GM12878 (cell line): ENCODE data around the gene MCC. TPM values are rescaled to one million over a fixed set of nuclear protein-coding genes. Genes with fewer than 3 reads are reported as not detected.

Source experiments
- BMI1 ChIP-seq: fragments of 450-650 bp; IDR thresholded peaks from 2 replicates; pipeline ENCODE4 v1.6.1; 2016; ENCODE audit warnings: mild to moderate bottlenecking, moderate library complexity, borderline replicate concordance
- HDAC6 ChIP-seq: fragments of 200-600 bp; sonication (generic); IDR thresholded peaks from one replicate; pipeline ENCODE4 v1.8.0; 2017; ENCODE audit warnings: antibody characterized with exemption; ENCODE audit not compliant: unreplicated experiment
- IKZF2 ChIP-seq, 2 experiments: fragments of 450-650 bp; IDR thresholded peaks; 2 replicates each; pipeline ENCODE4 v1.6.1; 2017; ENCODE audit warnings: mild to moderate bottlenecking in 2 of 2, moderate library complexity in 2 of 2
- IRF4 ChIP-seq: IDR thresholded peaks from 2 replicates; pipeline ENCODE4 v1.6.1; 2011; ENCODE audit warnings: low read depth, low read length
- PAX8 ChIP-seq: fragments of 450-650 bp; IDR thresholded peaks from 2 replicates; pipeline ENCODE4 v1.6.1; 2017; ENCODE audit warnings: mild to moderate bottlenecking, moderate library complexity
- SIX5 ChIP-seq: IDR thresholded peaks from 2 replicates; pipeline ENCODE4 v1.6.1; 2011; ENCODE audit warnings: mild to moderate bottlenecking, low read depth, low read length, moderate library complexity; ENCODE audit not compliant: severe bottlenecking
- SMARCA5 ChIP-seq: fragments of 450-650 bp; IDR thresholded peaks from 2 replicates; pipeline ENCODE4 v1.6.1; 2017; ENCODE audit warnings: mild to moderate bottlenecking
- SREBF2 ChIP-seq: IDR thresholded peaks from 2 replicates; pipeline ENCODE4 v1.6.1; 2012; ENCODE audit warnings: mild to moderate bottlenecking, low read length
- SUPT20H ChIP-seq: IDR thresholded peaks from 2 replicates; pipeline ENCODE4 v1.6.1; 2011; ENCODE audit warnings: low read depth, mild to moderate bottlenecking, low read length, moderate library complexity, borderline replicate concordance; ENCODE audit not compliant: control insufficient read depth
- ZNF207 ChIP-seq: fragments of 450-650 bp; IDR thresholded peaks from 2 replicates; pipeline ENCODE4 v1.6.1; 2014; ENCODE audit warnings: antibody characterized with exemption, mild to moderate bottlenecking, borderline replicate concordance
- ZNF622 ChIP-seq: fragments of 450-650 bp; IDR thresholded peaks from 2 replicates; pipeline ENCODE4 v1.6.1; 2017; ENCODE audit warnings: mild to moderate bottlenecking, inconsistent platforms
- polyA plus RNA-seq, 11 experiments: library from polyadenylated mRNA; depleted of rRNA in 4 of 11; unstranded in 6 of 11; stranded (reverse) in 5 of 11; fragments of >200 nt; fragmentation: Nextera tagmentation in 4 of 11; fragmentation: Illumina TruSeq in 1 of 11; extraction: Ambion mirVana in 4 of 11; extraction: Trizol in 1 of 11; gene quantifications; 1 replicate in 1 of 11; 2 replicates in 10 of 11; pipeline versions ENCODE4 v1.2.1 to v1.2.3, GENCODE V29; 2011 to 2016; ENCODE audit warnings: inconsistent platforms in 2 of 11, missing spikeins in 2 of 11, low read depth in 1 of 11
- total RNA-seq, 4 experiments: library from RNA; depleted of rRNA in 3 of 4; stranded (reverse); fragments of >200 nt in 3 of 4; fragmentation: Illumina TruSeq in 1 of 4; extraction: Trizol in 1 of 4; gene quantifications; 2 replicates each; pipeline versions ENCODE4 v1.2.1 to v1.2.3, GENCODE V29; 2013 to 2021
- TF ChIP-seq, protein P1 (sequence below): fragments of 450-650 bp; IDR thresholded peaks from 2 replicates; pipeline ENCODE4 v1.6.1; 2018; ENCODE audit warnings: mild to moderate bottlenecking, low read depth, moderate library complexity; ENCODE audit not compliant: partially characterized antibody
- TF ChIP-seq, protein P2 (sequence below): fragments of 450-650 bp; conservative IDR thresholded peaks from 2 replicates; pipeline ENCODE4 v1.6.1; 2017; ENCODE audit warnings: mild to moderate bottlenecking, moderate library complexity
- TF ChIP-seq, protein P3 (sequence below): IDR thresholded peaks from 2 replicates; pipeline ENCODE4 v1.6.1; 2011; ENCODE audit warnings: borderline replicate concordance, low read depth, mild to moderate bottlenecking, moderate library complexity, mixed read lengths, low read length; ENCODE audit not compliant: insufficient read depth; ENCODE audit errors: extremely low read length
- TF ChIP-seq, protein P4 (sequence below): fragments of 450-650 bp; IDR thresholded peaks from 2 replicates; pipeline ENCODE4 v1.6.1; 2017; ENCODE audit warnings: borderline replicate concordance
- TF ChIP-seq, protein P5 (sequence below): fragments of 450-650 bp; formaldehyde crosslinking; IDR thresholded peaks from 2 replicates; pipeline ENCODE4 v1.4.0; 2022; ENCODE audit warnings: mild to moderate bottlenecking, moderate library complexity

The MCC gene
- total and polyA plus RNA-seq, 10 of the 15 experiments (the other 5 are each of a cell fraction or from before 2014, with no cell fraction given) = 0.03 to 0.86 (median 0.16) TPM

DNA sequence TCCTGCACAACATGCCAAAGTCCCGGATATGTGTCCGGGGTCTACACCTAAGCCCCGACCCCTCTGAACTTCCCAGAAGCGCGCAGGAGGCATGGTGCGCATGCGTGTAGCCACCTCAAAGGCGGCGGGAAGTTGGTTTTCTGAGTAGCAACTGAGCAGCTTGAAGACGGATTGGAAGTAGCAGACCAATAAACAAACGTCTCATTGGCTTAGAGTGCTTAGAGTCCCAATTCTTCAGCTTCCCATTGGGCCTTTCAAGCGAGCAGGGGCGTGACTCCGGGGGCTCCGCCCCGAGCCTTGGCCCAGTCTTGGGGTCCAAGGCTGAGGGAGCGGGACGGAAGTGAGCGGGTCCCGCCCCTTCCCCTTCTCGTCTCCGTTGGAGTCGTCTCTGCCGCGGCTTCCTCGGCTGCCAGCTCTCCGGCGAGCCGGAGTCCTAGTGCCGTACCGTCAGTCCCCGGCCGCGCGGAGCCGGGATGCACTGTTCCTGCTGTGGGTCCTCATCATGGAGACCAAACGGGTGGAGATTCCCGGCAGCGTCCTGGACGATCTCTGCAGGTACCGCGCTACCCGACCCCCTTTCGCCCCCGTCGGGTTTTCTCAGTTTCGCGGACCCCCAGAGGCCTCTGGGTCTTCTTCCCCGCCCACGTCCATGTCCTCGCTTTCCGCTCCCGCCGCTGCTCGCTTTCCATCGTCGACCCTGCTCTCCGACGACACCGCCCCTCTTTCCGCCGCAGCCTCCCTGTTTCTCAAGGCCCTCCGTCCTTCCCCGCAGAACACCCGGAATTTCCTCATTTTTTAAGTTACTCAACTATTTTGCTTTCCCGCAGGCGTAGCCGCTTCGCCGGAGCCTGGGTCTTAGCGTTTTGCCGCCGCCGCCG, 511.6 kb downstream of the MCC start, which contains the start of gene DCP2 (continued):
- TF ChIP-seq, protein P1, sequence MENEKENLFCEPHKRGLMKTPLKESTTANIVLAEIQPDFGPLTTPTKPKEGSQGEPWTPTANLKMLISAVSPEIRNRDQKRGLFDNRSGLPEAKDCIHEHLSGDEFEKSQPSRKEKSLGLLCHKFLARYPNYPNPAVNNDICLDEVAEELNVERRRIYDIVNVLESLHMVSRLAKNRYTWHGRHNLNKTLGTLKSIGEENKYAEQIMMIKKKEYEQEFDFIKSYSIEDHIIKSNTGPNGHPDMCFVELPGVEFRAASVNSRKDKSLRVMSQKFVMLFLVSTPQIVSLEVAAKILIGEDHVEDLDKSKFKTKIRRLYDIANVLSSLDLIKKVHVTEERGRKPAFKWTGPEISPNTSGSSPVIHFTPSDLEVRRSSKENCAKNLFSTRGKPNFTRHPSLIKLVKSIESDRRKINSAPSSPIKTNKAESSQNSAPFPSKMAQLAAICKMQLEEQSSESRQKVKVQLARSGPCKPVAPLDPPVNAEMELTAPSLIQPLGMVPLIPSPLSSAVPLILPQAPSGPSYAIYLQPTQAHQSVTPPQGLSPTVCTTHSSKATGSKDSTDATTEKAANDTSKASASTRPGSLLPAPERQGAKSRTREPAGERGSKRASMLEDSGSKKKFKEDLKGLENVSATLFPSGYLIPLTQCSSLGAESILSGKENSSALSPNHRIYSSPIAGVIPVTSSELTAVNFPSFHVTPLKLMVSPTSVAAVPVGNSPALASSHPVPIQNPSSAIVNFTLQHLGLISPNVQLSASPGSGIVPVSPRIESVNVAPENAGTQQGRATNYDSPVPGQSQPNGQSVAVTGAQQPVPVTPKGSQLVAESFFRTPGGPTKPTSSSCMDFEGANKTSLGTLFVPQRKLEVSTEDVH = peak; percentile 51
- TF ChIP-seq IKZF2 (IDR thresholded peaks at IDR 0.05) (peak in 1 of 2 experiments; percentile 75; a peak in 3 of 4 replicates), ZNF622 (no peak), PAX8 (no peak), HDAC6 (no peak), SMARCA5 (peak; percentile 55; the same call in 1 of the 2 replicates), SREBF2 (no peak), IRF4 (peak; percentile 24; the same call in 1 of the 2 replicates), BMI1 (no peak), SIX5 (no peak), ZNF207 (no peak), SUPT20H (no peak)
- TF ChIP-seq, protein P2, sequence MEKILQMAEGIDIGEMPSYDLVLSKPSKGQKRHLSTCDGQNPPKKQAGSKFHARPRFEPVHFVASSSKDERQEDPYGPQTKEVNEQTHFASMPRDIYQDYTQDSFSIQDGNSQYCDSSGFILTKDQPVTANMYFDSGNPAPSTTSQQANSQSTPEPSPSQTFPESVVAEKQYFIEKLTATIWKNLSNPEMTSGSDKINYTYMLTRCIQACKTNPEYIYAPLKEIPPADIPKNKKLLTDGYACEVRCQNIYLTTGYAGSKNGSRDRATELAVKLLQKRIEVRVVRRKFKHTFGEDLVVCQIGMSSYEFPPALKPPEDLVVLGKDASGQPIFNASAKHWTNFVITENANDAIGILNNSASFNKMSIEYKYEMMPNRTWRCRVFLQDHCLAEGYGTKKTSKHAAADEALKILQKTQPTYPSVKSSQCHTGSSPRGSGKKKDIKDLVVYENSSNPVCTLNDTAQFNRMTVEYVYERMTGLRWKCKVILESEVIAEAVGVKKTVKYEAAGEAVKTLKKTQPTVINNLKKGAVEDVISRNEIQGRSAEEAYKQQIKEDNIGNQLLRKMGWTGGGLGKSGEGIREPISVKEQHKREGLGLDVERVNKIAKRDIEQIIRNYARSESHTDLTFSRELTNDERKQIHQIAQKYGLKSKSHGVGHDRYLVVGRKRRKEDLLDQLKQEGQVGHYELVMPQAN = peak; percentile 88
- TF ChIP-seq, protein P3, sequence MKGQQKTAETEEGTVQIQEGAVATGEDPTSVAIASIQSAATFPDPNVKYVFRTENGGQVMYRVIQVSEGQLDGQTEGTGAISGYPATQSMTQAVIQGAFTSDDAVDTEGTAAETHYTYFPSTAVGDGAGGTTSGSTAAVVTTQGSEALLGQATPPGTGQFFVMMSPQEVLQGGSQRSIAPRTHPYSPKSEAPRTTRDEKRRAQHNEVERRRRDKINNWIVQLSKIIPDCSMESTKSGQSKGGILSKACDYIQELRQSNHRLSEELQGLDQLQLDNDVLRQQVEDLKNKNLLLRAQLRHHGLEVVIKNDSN = no peak
- TF ChIP-seq, protein P4, sequence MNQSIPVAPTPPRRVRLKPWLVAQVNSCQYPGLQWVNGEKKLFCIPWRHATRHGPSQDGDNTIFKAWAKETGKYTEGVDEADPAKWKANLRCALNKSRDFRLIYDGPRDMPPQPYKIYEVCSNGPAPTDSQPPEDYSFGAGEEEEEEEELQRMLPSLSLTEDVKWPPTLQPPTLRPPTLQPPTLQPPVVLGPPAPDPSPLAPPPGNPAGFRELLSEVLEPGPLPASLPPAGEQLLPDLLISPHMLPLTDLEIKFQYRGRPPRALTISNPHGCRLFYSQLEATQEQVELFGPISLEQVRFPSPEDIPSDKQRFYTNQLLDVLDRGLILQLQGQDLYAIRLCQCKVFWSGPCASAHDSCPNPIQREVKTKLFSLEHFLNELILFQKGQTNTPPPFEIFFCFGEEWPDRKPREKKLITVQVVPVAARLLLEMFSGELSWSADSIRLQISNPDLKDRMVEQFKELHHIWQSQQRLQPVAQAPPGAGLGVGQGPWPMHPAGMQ = no peak
- TF ChIP-seq, protein P5, sequence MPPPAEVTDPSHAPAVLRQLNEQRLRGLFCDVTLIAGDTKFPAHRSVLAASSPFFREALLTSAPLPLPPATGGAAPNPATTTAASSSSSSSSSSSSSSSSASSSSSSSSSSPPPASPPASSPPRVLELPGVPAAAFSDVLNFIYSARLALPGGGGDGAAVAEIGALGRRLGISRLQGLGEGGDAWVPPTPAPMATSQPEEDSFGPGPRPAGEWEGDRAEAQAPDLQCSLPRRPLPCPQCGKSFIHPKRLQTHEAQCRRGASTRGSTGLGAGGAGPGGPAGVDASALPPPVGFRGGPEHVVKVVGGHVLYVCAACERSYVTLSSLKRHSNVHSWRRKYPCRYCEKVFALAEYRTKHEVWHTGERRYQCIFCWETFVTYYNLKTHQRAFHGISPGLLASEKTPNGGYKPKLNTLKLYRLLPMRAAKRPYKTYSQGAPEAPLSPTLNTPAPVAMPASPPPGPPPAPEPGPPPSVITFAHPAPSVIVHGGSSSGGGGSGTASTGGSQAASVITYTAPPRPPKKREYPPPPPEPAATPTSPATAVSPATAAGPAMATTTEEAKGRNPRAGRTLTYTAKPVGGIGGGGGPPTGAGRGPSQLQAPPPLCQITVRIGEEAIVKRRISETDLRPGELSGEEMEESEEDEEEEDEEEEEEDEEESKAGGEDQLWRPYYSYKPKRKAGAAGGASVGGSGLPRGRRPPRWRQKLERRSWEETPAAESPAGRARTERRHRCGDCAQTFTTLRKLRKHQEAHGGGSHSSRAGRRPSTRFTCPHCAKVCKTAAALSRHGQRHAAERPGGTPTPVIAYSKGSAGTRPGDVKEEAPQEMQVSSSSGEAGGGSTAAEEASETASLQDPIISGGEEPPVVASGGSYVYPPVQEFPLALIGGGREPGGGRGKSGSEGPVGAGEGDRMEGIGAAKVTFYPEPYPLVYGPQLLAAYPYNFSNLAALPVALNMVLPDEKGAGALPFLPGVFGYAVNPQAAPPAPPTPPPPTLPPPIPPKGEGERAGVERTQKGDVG (CRISPR knock-in tag) = no peak
